H9 (cell line): ENCODE measurements around the gene TOM1L2. TPM values are rescaled to one million over a fixed set of nuclear protein-coding genes. Genes with fewer than 3 reads are reported as not detected.

Experiments used
- DNase-seq: peaks from one replicate; pipeline ENCODE4 v3.0.0-alpha.2; 2017
- H2AFZ ChIP-seq: one replicate; pipeline ENCODE4 v1.6.1; 2013; ENCODE audit warnings: mild to moderate bottlenecking, low read length, control low read depth, moderate library complexity
- H2AK5ac ChIP-seq: 2 replicates; pipeline ENCODE4 v1.6.1; 2013; ENCODE audit warnings: low read length, control low read depth, mixed read lengths; ENCODE audit not compliant: insufficient read length
- H2BK120ac ChIP-seq: one replicate; pipeline ENCODE4 v1.6.1; 2013; ENCODE audit warnings: low read depth, mild to moderate bottlenecking, low read length, control low read depth, inconsistent platforms; ENCODE audit not compliant: poor library complexity, severe bottlenecking
- H2BK12ac ChIP-seq: 2 replicates; pipeline ENCODE4 v1.6.1; 2013; ENCODE audit warnings: low read length, control low read depth, mixed read lengths, low read depth; ENCODE audit not compliant: insufficient read length
- H2BK15ac ChIP-seq: 2 replicates; pipeline ENCODE4 v1.6.1; 2013; ENCODE audit warnings: low read depth, low read length, control low read depth
- H2BK20ac ChIP-seq: one replicate; pipeline ENCODE4 v1.6.1; 2013; ENCODE audit warnings: low read depth, mild to moderate bottlenecking, low read length, control low read depth, inconsistent platforms; ENCODE audit not compliant: poor library complexity, severe bottlenecking
- H2BK5ac ChIP-seq: 2 replicates; pipeline ENCODE4 v1.6.1; 2013; ENCODE audit warnings: low read length, control low read depth, mixed read lengths; ENCODE audit not compliant: insufficient read length
- H3K14ac ChIP-seq: 2 replicates; pipeline ENCODE4 v1.6.1; 2013; ENCODE audit warnings: low read length, control low read depth; ENCODE audit not compliant: insufficient read depth
- H3K18ac ChIP-seq: 2 replicates; pipeline ENCODE4 v1.6.1; 2013; ENCODE audit warnings: low read depth, mild to moderate bottlenecking, mixed read lengths, low read length, control low read depth; ENCODE audit not compliant: insufficient read length
- H3K23ac ChIP-seq: 2 replicates; pipeline ENCODE4 v1.6.1; 2013; ENCODE audit warnings: low read length, control low read depth, mixed read lengths, low read depth; ENCODE audit not compliant: insufficient read length
- H3K23me2 ChIP-seq: 2 replicates; pipeline ENCODE4 v1.6.1; 2013; ENCODE audit warnings: low read depth, mild to moderate bottlenecking, mixed read lengths, low read length, control low read depth; ENCODE audit not compliant: insufficient read length, poor library complexity, severe bottlenecking
- H3K27ac ChIP-seq: 2 replicates; pipeline ENCODE4 v1.5.1; 2013; ENCODE audit warnings: low read length, control low read depth, mixed read lengths, low read depth; ENCODE audit not compliant: insufficient read length
- H3K27me3 ChIP-seq: 2 replicates; pipeline ENCODE4 v1.6.1; 2013; ENCODE audit warnings: low read length, control low read depth, inconsistent platforms; ENCODE audit not compliant: insufficient read depth
- H3K4ac ChIP-seq: 2 replicates; pipeline ENCODE4 v1.6.1; 2013; ENCODE audit warnings: low read depth, mild to moderate bottlenecking, control low read depth, inconsistent platforms, low read length, moderate library complexity
- H3K4me1 ChIP-seq: 2 replicates; pipeline ENCODE4 v1.6.1; 2013; ENCODE audit warnings: low read length, control low read depth, inconsistent platforms; ENCODE audit not compliant: insufficient read depth
- H3K4me2 ChIP-seq: 2 replicates; pipeline ENCODE4 v1.6.1; 2013; ENCODE audit warnings: low read length, control low read depth, mixed read lengths; ENCODE audit not compliant: insufficient read length, insufficient read depth
- H3K56ac ChIP-seq: 2 replicates; pipeline ENCODE4 v1.6.1; 2013; ENCODE audit warnings: low read depth, mild to moderate bottlenecking, mixed read lengths, low read length, control low read depth; ENCODE audit not compliant: insufficient read length
- H3K79me1 ChIP-seq: 2 replicates; pipeline ENCODE4 v1.6.1; 2013; ENCODE audit warnings: low read depth, mild to moderate bottlenecking, moderate library complexity, low read length, control low read depth, inconsistent platforms; ENCODE audit not compliant: insufficient read depth, poor library complexity, severe bottlenecking
- H3K79me2 ChIP-seq: 2 replicates; pipeline ENCODE4 v1.6.1; 2013; ENCODE audit warnings: low read length, control low read depth, inconsistent platforms; ENCODE audit not compliant: insufficient read depth
- H3K9ac ChIP-seq: 2 replicates; pipeline ENCODE4 v1.6.1; 2013; ENCODE audit warnings: low read length, control low read depth, mixed read lengths; ENCODE audit not compliant: insufficient read length; ENCODE audit errors: extremely low read depth
- H3K9me3 ChIP-seq: one replicate; pipeline ENCODE4 v1.6.1; 2013; ENCODE audit warnings: low read depth, low read length, inconsistent platforms; ENCODE audit not compliant: control insufficient read depth
- H3T11ph ChIP-seq: one replicate; pipeline ENCODE4 v1.6.1; 2013; ENCODE audit warnings: mild to moderate bottlenecking, low read length, control low read depth, inconsistent platforms
- H4K20me1 ChIP-seq: one replicate; pipeline ENCODE4 v1.6.1; 2013; ENCODE audit not compliant: control insufficient read depth, insufficient read length, insufficient read depth
- H4K5ac ChIP-seq: 2 replicates; pipeline ENCODE4 v1.6.1; 2013; ENCODE audit warnings: low read depth, mild to moderate bottlenecking, mixed read lengths, low read length, control low read depth; ENCODE audit not compliant: insufficient read length
- H4K8ac ChIP-seq: replicated peaks from 2 replicates; pipeline ENCODE4 v1.6.1; 2013; ENCODE audit warnings: low read length, control low read depth, mixed read lengths, low read depth; ENCODE audit not compliant: insufficient read length
- H4K91ac ChIP-seq: 2 replicates; pipeline ENCODE4 v1.6.1; 2013; ENCODE audit warnings: low read depth, mild to moderate bottlenecking, moderate library complexity, mixed read lengths, low read length, control low read depth; ENCODE audit not compliant: insufficient read length
- H3K27ac Mint-ChIP-seq, 3 experiments: 2 replicates in 2 of 3; 3 replicates in 1 of 3; pipeline ENCODE4 v1.8.0; 2020 to 2021; ENCODE audit warnings: mixed read lengths in 3 of 3, mild to moderate bottlenecking in 1 of 3, moderate library complexity in 1 of 3
- H3K27me3 Mint-ChIP-seq: 2 replicates; pipeline ENCODE4 v1.8.0; 2021; ENCODE audit warnings: low read depth, mild to moderate bottlenecking, moderate library complexity, mixed read lengths
- H3K36me3 Mint-ChIP-seq, 3 experiments: 2 replicates in 2 of 3; 3 replicates in 1 of 3; pipeline ENCODE4 v1.8.0; 2020 to 2021; ENCODE audit warnings: low read depth in 3 of 3, mixed read lengths in 3 of 3; ENCODE audit not compliant: insufficient read depth in 1 of 3
- H3K4me1 Mint-ChIP-seq, 2 experiments: 2 replicates each; pipeline ENCODE4 v1.8.0; 2020; ENCODE audit warnings: mixed read lengths in 2 of 2
- H3K4me3 Mint-ChIP-seq, 2 experiments: 2 replicates in 1 of 2; 3 replicates in 1 of 2; pipeline ENCODE4 v1.8.0; 2020 to 2021; ENCODE audit warnings: mild to moderate bottlenecking in 2 of 2, mixed read lengths in 2 of 2, moderate library complexity in 1 of 2
- H3K9me3 Mint-ChIP-seq, 2 experiments: 2 replicates in 1 of 2; 3 replicates in 1 of 2; pipeline ENCODE4 v1.8.0; 2020; ENCODE audit warnings: mild to moderate bottlenecking in 2 of 2, mixed read lengths in 2 of 2, moderate library complexity in 1 of 2
- CTCF ChIP-seq: fragments of 200-600 bp; sonication (generic); conservative IDR thresholded peaks from 3 replicates; pipeline ENCODE4 v1.8.0; 2021; ENCODE audit warnings: antibody characterized with exemption, mild to moderate bottlenecking
- WGBS: extraction: QIAGEN DNeasy Blood & Tissue Kit; methylation state at CpG from one replicate; pipeline ENCODE4 v1.1.7; 2013; ENCODE audit warnings: missing lambda C conversion rate, low lambda C conversion rate, mixed read lengths; ENCODE audit not compliant: insufficient read length; ENCODE audit errors: extremely low coverage; 5-methylcytosine and 5-hydroxymethylcytosine counted together
- total RNA-seq: library from RNA; stranded (reverse); gene quantifications from 2 replicates; pipeline ENCODE4 v1.2.1, GENCODE V29; 2021

The TOM1L2 gene
- total RNA-seq, 1 experiment from 2014 or later = 4.6 TPM

- Histone ChIP-seq H3K9ac (no peak overlapping the region), H3K4me2 (no peak overlapping the region), H4K20me1 (no peaks in the 10 kb centered on the region), H2BK5ac (no peak overlapping the region), H3K23ac (no peak overlapping the region), H3K4ac (no peak overlapping the region), H3K23me2 (no peaks in the 10 kb centered on the region), H3K9me3 (no peaks in the 10 kb centered on the region), H3K27me3 (no peaks in the 10 kb centered on the region), H3K14ac (no peak overlapping the region), H3T11ph (no peak overlapping the region), H3K18ac (no peak overlapping the region), H2AK5ac (no peak overlapping the region), H2BK120ac (no peak overlapping the region), H2BK15ac (no peak overlapping the region), H4K5ac (no peak overlapping the region), H3K79me2 (no peaks in the 10 kb centered on the region), H3K56ac (no peak overlapping the region), H3K27ac (no peak overlapping the region), H3K79me1 (no peaks in the 10 kb centered on the region), H4K91ac (no peak overlapping the region), H2BK20ac (no peak overlapping the region), H3K4me1 (no peaks in the 10 kb centered on the region), H2AFZ (no peak overlapping the region), H2BK12ac (no peak overlapping the region), H4K8ac (peak overlapping the region; percentile 51)
- no CpG with 5 or more reads among the region's 5 CpGs for WGBS
- no peak for TF ChIP-seq CTCF
- no peak overlapping the region for H3K4me3 Mint-ChIP-seq
- DNase-seq = no peak
- H3K4me1 Mint-ChIP-seq = peaks cover 8 to 22% of the 10 kb centered on the region in 2 experiments
- H3K9me3 Mint-ChIP-seq = no peaks in the 10 kb centered on the region
- H3K36me3 Mint-ChIP-seq = peaks cover 0 to 3% (median 0%) of the 10 kb centered on the region in 3 experiments; a peak in 3 of 7 replicates
- no peak overlapping the region; a peak in 1 of 7 replicates for H3K27ac Mint-ChIP-seq
- peaks cover 8% of the 10 kb centered on the region for H3K27me3 Mint-ChIP-seq
Observed at GRCh38 chr17:18008496-18009268, 36.5 kb upstream of the TOM1L2 start.
